Psoas muscle (tissue), 8 donors: Measurements from ENCODE around the gene SNRNP25. TPM values are rescaled to one million over a fixed set of nuclear protein-coding genes. Genes with fewer than 3 reads are reported as not detected.

Source experiments
- ATAC-seq, 4 donors: fragments of 200-7000 bp; cut with Tn5 transposase; one replicate each; pipeline ENCODE4 v1.9.1; 2020; ENCODE audit warnings: moderate library complexity in 3 of 4, mild to moderate bottlenecking in 2 of 4
- DNase-seq, 2 donors: peaks; one replicate each; pipeline ENCODE4 v3.0.0-alpha.2; 2020
- H3K27ac ChIP-seq: fragments of 200-600 bp; one replicate; pipeline ENCODE4 v1.8.0; 2022
- H3K27me3 ChIP-seq, 3 donors: fragments of 200-600 bp in 1 of 3; one replicate each; pipeline versions ENCODE4 v1.6.1 to v1.8.0; 2013 to 2022; ENCODE audit warnings: low read length in 2 of 3, mild to moderate bottlenecking in 2 of 3, moderate library complexity in 1 of 3; ENCODE audit not compliant: insufficient read depth in 3 of 3
- H3K36me3 ChIP-seq, 2 donors: fragments of 200-600 bp in 1 of 2; one replicate each; pipeline versions ENCODE4 v1.6.1 to v1.8.0; 2013 to 2022; ENCODE audit warnings: low read depth in 1 of 2, mild to moderate bottlenecking in 1 of 2, moderate library complexity in 1 of 2; ENCODE audit not compliant: insufficient read depth in 1 of 2
- H3K4me1 ChIP-seq: fragments of 200-600 bp; one replicate; pipeline ENCODE4 v1.8.0; 2022
- H3K4me3 ChIP-seq: fragments of 200-600 bp; one replicate; pipeline ENCODE4 v1.8.0; 2022; ENCODE audit warnings: mild to moderate bottlenecking
- H3K9me3 ChIP-seq: fragments of 200-600 bp; one replicate; pipeline ENCODE4 v1.8.0; 2022
- WGBS, 3 donors: extraction: QIAGEN DNeasy Blood & Tissue Kit; methylation state at CpG; one replicate each; pipeline versions ENCODE4 v1.1.6 to v1.1.7; 2013; 5-methylcytosine and 5-hydroxymethylcytosine counted together
- intact Hi-C, 2 donors: fragments of 100-400 bp; cut with DNase I; formaldehyde crosslinking; loops; one replicate each; pipeline versions ENCODE4 v1.11.0 to v1.14.2; 2022
- polyA plus RNA-seq, 3 donors: library from polyadenylated mRNA; stranded (reverse); fragments of 200-250 nt; gene quantifications; one replicate each; pipeline ENCODE4 v1.2.3, GENCODE V29; 2013
- total RNA-seq, 4 donors: library from RNA; stranded (reverse); fragmentation: NEBNext Ultra II Directional in 2 of 4; extraction: Animal tissue kit (Norgen Biotek cat#: 25700) in 2 of 4; gene quantifications; one replicate each; pipeline versions ENCODE4 v1.2.1 to v1.2.4, GENCODE V29; 2021 to 2023
- TF ChIP-seq, protein P1 (sequence below): fragments of 200-600 bp; IDR thresholded peaks from one replicate; pipeline ENCODE4 v1.8.0; 2022; ENCODE audit warnings: antibody characterized with exemption
- donor health status: healthy with polysubstance abuse.
- donor health status: DM: no; HTN: no; CAD: no; lungs with moderate emphysema.
- donor health status: Bipolar disorder and iron deficiency.
- donor health status: healthy.
- donor health status: DM: yes; HTN: yes; CAD: no.
- donor health status: DM: no; HTN: no; CAD: no.
- donor health status: DM: no; HTN: no; CAD: no.
- donor health status: DM: yes; HTN: yes; CAD: no.

Gene SNRNP25
- total and polyA plus RNA-seq, 7 donors = 40.0 to 82.2 (median 62.0) TPM

DNA sequence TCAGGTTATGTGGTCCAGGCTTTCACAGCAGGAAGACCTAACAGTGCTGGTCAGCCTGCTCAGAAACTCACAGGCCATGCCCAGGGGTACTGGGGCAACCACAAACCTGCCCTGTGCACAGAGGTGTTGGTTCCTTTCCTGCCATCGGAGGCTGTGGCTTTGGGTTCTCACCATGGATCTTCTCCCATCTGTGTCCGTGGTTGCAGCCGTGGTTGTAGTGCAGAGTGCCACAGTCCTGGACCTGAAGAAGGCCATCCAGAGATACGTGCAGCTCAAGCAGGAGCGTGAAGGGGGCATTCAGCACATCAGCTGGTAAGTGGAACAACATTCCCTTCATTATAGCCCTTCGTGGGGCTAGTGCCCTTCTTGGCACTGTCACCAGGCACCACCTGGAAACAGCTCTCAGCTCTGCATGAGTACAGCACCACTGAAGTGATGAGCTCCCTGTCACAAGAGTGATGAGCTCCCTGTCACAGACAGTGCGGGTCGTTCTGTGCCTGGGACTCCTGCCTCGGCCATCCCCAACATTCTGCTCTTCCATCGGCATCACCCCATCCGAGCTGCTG is 2.0 kb downstream of the SNRNP25 start:
- intact Hi-C loops = no loop called here
- Histone ChIP-seq H3K27me3 (no peaks in the 10 kb centered on the region), H3K9me3 (no peaks in the 10 kb centered on the region), H3K27ac (no peak overlapping the region), H3K4me3 (no peak overlapping the region), H3K36me3 (peaks cover 4 to 60% of the 10 kb centered on the region in 2 donors), H3K4me1 (peaks cover 11% of the 10 kb centered on the region)
- TF ChIP-seq, protein P1, sequence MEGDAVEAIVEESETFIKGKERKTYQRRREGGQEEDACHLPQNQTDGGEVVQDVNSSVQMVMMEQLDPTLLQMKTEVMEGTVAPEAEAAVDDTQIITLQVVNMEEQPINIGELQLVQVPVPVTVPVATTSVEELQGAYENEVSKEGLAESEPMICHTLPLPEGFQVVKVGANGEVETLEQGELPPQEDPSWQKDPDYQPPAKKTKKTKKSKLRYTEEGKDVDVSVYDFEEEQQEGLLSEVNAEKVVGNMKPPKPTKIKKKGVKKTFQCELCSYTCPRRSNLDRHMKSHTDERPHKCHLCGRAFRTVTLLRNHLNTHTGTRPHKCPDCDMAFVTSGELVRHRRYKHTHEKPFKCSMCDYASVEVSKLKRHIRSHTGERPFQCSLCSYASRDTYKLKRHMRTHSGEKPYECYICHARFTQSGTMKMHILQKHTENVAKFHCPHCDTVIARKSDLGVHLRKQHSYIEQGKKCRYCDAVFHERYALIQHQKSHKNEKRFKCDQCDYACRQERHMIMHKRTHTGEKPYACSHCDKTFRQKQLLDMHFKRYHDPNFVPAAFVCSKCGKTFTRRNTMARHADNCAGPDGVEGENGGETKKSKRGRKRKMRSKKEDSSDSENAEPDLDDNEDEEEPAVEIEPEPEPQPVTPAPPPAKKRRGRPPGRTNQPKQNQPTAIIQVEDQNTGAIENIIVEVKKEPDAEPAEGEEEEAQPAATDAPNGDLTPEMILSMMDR = no peak
- ATAC-seq (no peak), DNase-seq (peak in 1 of 2 donors; percentile 47)
- 81 to 85% (median 82%) methylated on average over 11 of the region's 11 CpGs for WGBS, 3 donors

DNA sequence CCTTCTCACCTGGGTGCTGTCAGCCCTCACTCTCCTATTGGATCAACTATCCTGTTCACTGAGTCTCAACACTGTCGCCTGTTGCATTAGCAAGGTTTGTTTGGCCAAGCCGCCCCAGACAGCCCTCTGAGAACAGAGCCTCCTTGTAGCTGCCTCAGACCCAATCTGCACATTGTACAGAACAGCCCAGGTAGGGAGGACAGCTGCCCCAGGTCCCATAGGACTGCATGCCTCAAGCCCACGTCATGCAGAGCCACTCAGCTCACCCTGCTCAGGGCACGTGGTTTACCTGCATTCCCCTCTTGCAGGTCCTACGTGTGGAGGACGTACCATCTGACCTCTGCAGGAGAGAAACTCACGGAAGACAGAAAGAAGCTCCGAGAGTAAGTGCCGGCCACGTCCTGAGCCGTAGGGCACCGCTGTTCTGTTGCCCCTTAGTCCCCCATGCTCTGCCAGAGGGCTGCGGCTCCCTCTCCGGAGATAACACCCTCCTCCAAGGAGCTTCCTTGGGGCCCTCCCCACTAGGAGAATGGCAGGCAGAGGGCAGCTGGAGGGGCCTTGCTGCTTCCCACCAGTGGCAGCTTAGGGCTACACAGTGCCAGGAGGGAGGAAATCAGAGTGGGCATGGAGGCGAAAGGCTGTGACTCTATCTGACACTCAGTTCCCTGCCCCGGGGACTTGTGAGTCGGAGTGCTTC is 2.8 kb downstream of the SNRNP25 start:
- ATAC-seq = no peak
- peak; percentile 12 to 49 for DNase-seq
- peaks cover 11% of the 10 kb centered on the region for H3K4me1 ChIP-seq
- H3K36me3 ChIP-seq = peaks cover 4 to 63% of the 10 kb centered on the region in 2 donors
- WGBS, 3 donors = 84 to 88% (median 87%) methylated on average over 17 of the region's 17 CpGs
- no peaks in the 10 kb centered on the region for H3K9me3 ChIP-seq
- no peak overlapping the region for H3K4me3 ChIP-seq
- TF ChIP-seq, protein P1 = no peak
- no peaks in the 10 kb centered on the region for H3K27me3 ChIP-seq
- intact Hi-C loops = no loop called here
- no peak overlapping the region for H3K27ac ChIP-seq

DNA sequence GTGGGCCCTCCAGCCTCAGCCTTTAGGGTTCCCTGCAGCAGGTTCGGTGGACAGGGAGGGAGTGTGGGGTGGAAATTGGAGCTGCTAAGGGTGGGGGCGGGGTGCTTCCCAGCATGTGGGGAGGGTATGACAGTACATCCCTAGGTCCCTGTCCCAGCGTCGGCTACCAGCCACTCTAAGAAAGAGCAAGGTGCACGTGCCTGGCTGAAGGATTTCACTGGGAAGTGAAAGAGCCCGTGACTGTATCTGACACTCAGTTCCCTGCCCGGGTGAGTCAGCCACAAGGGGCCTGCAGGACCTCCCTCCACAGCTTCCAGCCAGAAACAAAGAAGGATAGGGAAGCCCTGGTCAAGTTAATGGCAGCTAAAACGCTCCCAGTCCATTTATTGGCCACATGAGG is 4.1 kb downstream of the SNRNP25 start:
- H3K9me3 ChIP-seq = no peaks in the 10 kb centered on the region
- H3K4me3 ChIP-seq = no peak overlapping the region
- no peak for ATAC-seq
- no peaks in the 10 kb centered on the region for H3K27me3 ChIP-seq
- 50 to 73% (median 53%) methylated on average over 8 of the region's 8 CpGs for WGBS, 3 donors
- peaks cover 7 to 77% of the 10 kb centered on the region in 2 donors for H3K36me3 ChIP-seq
- H3K4me1 ChIP-seq = peaks cover 2% of the 10 kb centered on the region
- H3K27ac ChIP-seq = no peak overlapping the region
- TF ChIP-seq, protein P1 = no peak
- intact Hi-C loops = no loop called here
- peak; percentile 34 to 59 for DNase-seq

DNA sequence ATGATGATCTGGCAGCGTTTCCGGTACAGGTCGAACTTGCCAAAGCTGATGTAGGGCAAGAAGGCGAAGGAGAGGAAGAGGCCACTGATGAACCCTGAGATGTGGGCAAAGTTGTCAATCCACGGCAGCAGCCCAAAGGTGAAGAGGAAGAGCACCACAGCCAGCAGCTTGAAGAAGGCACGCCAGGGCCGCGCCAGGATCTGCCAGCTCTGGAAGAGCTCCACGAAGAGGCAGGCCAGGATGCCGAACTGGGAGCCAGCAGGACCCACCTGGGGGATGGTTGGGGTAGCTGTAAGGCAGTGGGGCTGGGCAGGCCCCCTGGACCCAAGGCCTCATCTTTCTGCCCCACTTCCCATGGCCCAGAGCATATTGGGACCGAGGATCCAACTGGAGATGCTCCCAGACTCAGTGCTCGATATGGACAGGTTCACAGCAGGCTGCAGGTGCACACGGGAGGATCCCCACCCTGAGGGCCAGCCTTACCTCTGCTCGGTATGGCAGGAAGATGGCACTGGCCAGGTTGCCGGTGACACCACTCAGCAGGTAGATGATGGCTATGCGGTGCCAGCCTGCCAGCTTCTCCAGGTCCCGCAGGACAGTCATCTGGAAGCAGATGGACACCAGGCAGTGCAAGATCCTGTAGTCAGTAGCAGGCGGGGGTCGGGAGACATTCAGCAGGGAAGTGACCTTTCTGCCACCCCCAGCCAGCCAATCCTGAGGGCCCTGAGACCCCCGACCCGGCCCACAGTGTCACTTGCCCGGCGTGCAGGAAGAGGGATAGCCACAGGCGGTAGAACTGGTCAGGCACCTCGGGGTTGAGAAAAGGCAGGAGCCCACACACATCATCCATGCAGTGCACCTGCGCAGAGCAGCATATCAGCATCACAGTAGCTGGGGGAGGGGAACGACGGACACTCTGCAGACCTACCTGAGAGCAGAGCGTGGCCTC is 5.1 kb downstream of the SNRNP25 start:
- DNase-seq (peak in 1 of 2 donors; percentile 12), ATAC-seq (no peak)
- peaks cover 7 to 87% of the 10 kb centered on the region in 2 donors for H3K36me3 ChIP-seq
- no peak overlapping the region for H3K27ac ChIP-seq
- H3K9me3 ChIP-seq = no peaks in the 10 kb centered on the region
- H3K27me3 ChIP-seq = no peaks in the 10 kb centered on the region
- 84 to 89% (median 84%) methylated on average over 29 of the region's 29 CpGs for WGBS, 3 donors
- intact Hi-C loops = no loop called here
- peaks cover 5% of the 10 kb centered on the region for H3K4me1 ChIP-seq
- H3K4me3 ChIP-seq = no peak overlapping the region
- TF ChIP-seq, protein P1 = no peak
